MG63 (cell line): ENCODE results near the gene VAC14. TPM values are rescaled to one million over a fixed set of nuclear protein-coding genes. Genes with fewer than 3 reads are reported as not detected.
"Not testable (repeated sequence)": the region's sequence is repeated elsewhere in the genome, so short reads cannot be mapped to it uniquely, and the experiment has no call there.

Experiments used
- DNase-seq: peaks from one replicate; pipeline ENCODE4 v3.0.0-alpha.2; 2020
- H3K27me3 ChIP-seq: fragments of 250-450 bp; sonication (Bioruptor Pico); 2 replicates; pipeline ENCODE4 v1.5.1; 2020; ENCODE audit warnings: mild to moderate bottlenecking, moderate library complexity
- H3K36me3 ChIP-seq: fragments of 250-450 bp; sonication (Bioruptor Pico); 2 replicates; pipeline ENCODE4 v1.5.1; 2020; ENCODE audit warnings: mild to moderate bottlenecking, moderate library complexity
- H3K4me3 ChIP-seq: fragments of 250-450 bp; sonication (Bioruptor Pico); 2 replicates; pipeline ENCODE4 v1.5.1; 2020; ENCODE audit warnings: mild to moderate bottlenecking, moderate library complexity
- H3K9me3 ChIP-seq: fragments of 250-450 bp; sonication (Bioruptor Pico); 2 replicates; pipeline ENCODE4 v1.5.1; 2020; ENCODE audit warnings: mild to moderate bottlenecking, moderate library complexity
- total RNA-seq: library from RNA; depleted of rRNA; stranded (reverse); fragments of >200 nt; shearing (Covaris generic); gene quantifications from 2 replicates; pipeline ENCODE4 v1.2.3, GENCODE V29; 2014; ENCODE audit warnings: low replicate concordance

The VAC14 gene
- total RNA-seq, 1 experiment from 2014 or later = 15.4 TPM

DNA sequence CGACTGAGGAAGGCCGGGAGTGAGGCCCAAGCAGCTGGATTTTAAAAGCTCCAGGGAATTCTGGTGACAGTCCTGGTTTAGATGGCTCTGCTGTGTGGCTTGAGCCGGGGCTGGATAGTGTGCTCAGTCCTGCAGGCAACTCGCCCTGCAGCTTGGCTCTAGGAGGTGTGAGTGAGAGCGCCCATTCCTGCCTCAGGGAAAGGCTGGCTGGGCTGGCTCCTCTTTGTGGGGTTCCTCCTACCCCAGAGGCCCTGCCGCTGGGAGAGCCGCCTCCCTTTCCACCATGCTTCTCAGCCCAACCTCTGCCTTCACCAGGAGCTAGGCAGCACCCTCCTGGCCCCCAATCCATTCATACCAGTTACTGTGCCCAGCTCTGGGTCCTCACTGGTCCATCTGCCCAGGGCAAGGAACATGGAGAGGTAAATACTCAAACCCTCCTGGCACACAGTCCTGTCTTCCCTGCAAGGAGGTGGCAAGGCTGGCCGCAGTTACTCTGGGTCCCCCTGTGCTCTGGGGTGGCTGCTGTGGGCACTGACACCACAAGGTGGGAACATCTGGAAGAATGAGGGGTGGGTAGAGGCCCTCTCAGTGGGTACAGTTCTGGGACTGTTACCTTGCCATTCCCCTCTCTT, 47.1 kb downstream of the VAC14 start:
- Histone ChIP-seq H3K36me3 (no peaks in the 10 kb centered on the region), H3K4me3 (no peak overlapping the region), H3K9me3 (no peaks in the 10 kb centered on the region), H3K27me3 (no peaks in the 10 kb centered on the region)
- no peak for DNase-seq

- Histone ChIP-seq H3K9me3 (no peaks in the 10 kb centered on the region), H3K4me3 (no peak overlapping the region)
- DNase-seq = no peak
Measured at GRCh38 chr16:70753228-70753627, 47.7 kb downstream of the VAC14 start.

GRCh38 chr16:70752426-70752825, 48.5 kb downstream of the VAC14 start:
- no peaks in the 10 kb centered on the region for H3K9me3 ChIP-seq
- no peak for DNase-seq
- no peaks in the 10 kb centered on the region for H3K27me3 ChIP-seq
- no peak overlapping the region for H3K4me3 ChIP-seq
- no peaks in the 10 kb centered on the region for H3K36me3 ChIP-seq

More at GRCh38 chr16:70753228-70753627, 47.7 kb downstream of the VAC14 start:
- no peaks in the 10 kb centered on the region for H3K27me3 ChIP-seq
- no peaks in the 10 kb centered on the region for H3K36me3 ChIP-seq

- Histone ChIP-seq H3K4me3 (no peak overlapping the region), H3K9me3 (no peaks in the 10 kb centered on the region), H3K36me3 (no peaks in the 10 kb centered on the region), H3K27me3 (no peaks in the 10 kb centered on the region)
- no peak for DNase-seq
Measured at GRCh38 chr16:70751593-70751992, 49.4 kb downstream of the VAC14 start.

GRCh38 chr16:70750893-70751467, 50.0 kb downstream of the VAC14 start:
- no peaks in the 10 kb centered on the region for H3K27me3 ChIP-seq
- no peak overlapping the region for H3K4me3 ChIP-seq
- H3K36me3 ChIP-seq = no peaks in the 10 kb centered on the region
- peak; percentile 88 for DNase-seq
- no peaks in the 10 kb centered on the region for H3K9me3 ChIP-seq

- H3K27me3 ChIP-seq = no peaks in the 10 kb centered on the region
- H3K9me3 ChIP-seq = no peaks in the 10 kb centered on the region
- DNase-seq = no peak
- no peaks in the 10 kb centered on the region for H3K36me3 ChIP-seq
- no peak overlapping the region for H3K4me3 ChIP-seq
Measured at GRCh38 chr16:70749681-70750601, 51.0 kb downstream of the VAC14 start.

- DNase-seq = no peak
- no peaks in the 10 kb centered on the region for H3K27me3 ChIP-seq
- no peaks in the 10 kb centered on the region for H3K9me3 ChIP-seq
- no peaks in the 10 kb centered on the region for H3K36me3 ChIP-seq
- no peak overlapping the region for H3K4me3 ChIP-seq
Measured at GRCh38 chr16:70749006-70749678, 51.8 kb downstream of the VAC14 start.

GRCh38 chr16:70747703-70748631, 53.0 kb downstream of the VAC14 start:
- no peak overlapping the region for H3K4me3 ChIP-seq
- peak; percentile 68 for DNase-seq
- H3K27me3 ChIP-seq = no peaks in the 10 kb centered on the region
- no peaks in the 10 kb centered on the region for H3K9me3 ChIP-seq
- H3K36me3 ChIP-seq = peaks cover 4% of the 10 kb centered on the region

GRCh38 chr16:70746708-70747424, 54.1 kb downstream of the VAC14 start:
- peak; percentile 89 for DNase-seq
- H3K36me3 ChIP-seq = peaks cover 7% of the 10 kb centered on the region
- H3K4me3 ChIP-seq = no peak overlapping the region
- no peaks in the 10 kb centered on the region for H3K9me3 ChIP-seq
- H3K27me3 ChIP-seq = no peaks in the 10 kb centered on the region

GRCh38 chr16:70746040-70746707, 54.8 kb downstream of the VAC14 start:
- peak; percentile 92 for DNase-seq

GRCh38 chr16:70745536-70746025, 55.4 kb downstream of the VAC14 start:
- DNase-seq = no peak
- Histone ChIP-seq H3K4me3 (no peak overlapping the region), H3K36me3 (peaks cover 7% of the 10 kb centered on the region)

More at GRCh38 chr16:70746040-70746707, 54.8 kb downstream of the VAC14 start:
- peaks cover 7% of the 10 kb centered on the region for H3K36me3 ChIP-seq
- no peaks in the 10 kb centered on the region for H3K9me3 ChIP-seq
- no peaks in the 10 kb centered on the region for H3K27me3 ChIP-seq
- no peak overlapping the region for H3K4me3 ChIP-seq

GRCh38 chr16:70744366-70744765, 56.6 kb downstream of the VAC14 start:
- Histone ChIP-seq H3K4me3 (no peak overlapping the region), H3K9me3 (no peaks in the 10 kb centered on the region), H3K27me3 (no peaks in the 10 kb centered on the region), H3K36me3 (peaks cover 7% of the 10 kb centered on the region)
- no peak for DNase-seq

More at GRCh38 chr16:70745536-70746025, 55.4 kb downstream of the VAC14 start:
- Histone ChIP-seq H3K27me3 (no peaks in the 10 kb centered on the region), H3K9me3 (no peaks in the 10 kb centered on the region)

DNA sequence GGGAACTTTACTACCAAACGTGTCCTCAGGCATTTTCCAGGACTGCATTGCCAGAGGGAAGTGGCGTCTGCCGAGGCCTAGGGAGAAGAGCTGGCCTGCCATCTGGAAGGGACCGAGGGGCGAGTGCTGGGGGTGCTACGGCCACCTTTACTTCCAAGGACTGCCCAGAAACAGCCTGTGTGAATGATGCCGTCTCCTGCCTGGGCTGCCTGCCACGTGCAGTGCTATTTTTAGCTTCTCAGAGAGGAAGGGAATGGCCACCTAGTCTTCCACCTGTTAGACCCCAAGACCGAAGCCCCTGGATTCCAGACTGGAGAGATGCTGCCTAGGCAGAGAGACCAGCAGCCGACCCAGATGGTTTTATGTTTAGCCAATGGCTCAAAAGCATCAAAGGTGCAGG, 57.2 kb downstream of the VAC14 start:
- no peak overlapping the region for H3K4me3 ChIP-seq
- H3K27me3 ChIP-seq = no peaks in the 10 kb centered on the region
- H3K36me3 ChIP-seq = peaks cover 7% of the 10 kb centered on the region
- no peaks in the 10 kb centered on the region for H3K9me3 ChIP-seq
- no peak for DNase-seq

- H3K27me3 ChIP-seq = not testable (repeated sequence)
Measured at GRCh38 chr16:70742967-70743366, 58.0 kb downstream of the VAC14 start.

GRCh38 chr16:70741783-70742125, 59.2 kb downstream of the VAC14 start:
- Histone ChIP-seq H3K4me3 (no peak overlapping the region), H3K27me3 (no peaks in the 10 kb centered on the region), H3K36me3 (peaks cover 7% of the 10 kb centered on the region), H3K9me3 (no peaks in the 10 kb centered on the region)
- DNase-seq = no peak

More at GRCh38 chr16:70742967-70743366, 58.0 kb downstream of the VAC14 start:
- not testable (repeated sequence) for H3K9me3 ChIP-seq, H3K36me3 ChIP-seq, DNase-seq, H3K4me3 ChIP-seq
